ENCODE measurements around the gene PSMA7. TPM values are rescaled to one million over a fixed set of nuclear protein-coding genes. Genes with fewer than 3 reads are reported as not detected.
"Not testable (repeated sequence)": the region's sequence is repeated elsewhere in the genome, so short reads cannot be mapped to it uniquely, and the experiment has no call there.

Gene PSMA7
- polyA plus RNA-seq, 3 donors: 185 to 211 (median 193) TPM

DNA sequence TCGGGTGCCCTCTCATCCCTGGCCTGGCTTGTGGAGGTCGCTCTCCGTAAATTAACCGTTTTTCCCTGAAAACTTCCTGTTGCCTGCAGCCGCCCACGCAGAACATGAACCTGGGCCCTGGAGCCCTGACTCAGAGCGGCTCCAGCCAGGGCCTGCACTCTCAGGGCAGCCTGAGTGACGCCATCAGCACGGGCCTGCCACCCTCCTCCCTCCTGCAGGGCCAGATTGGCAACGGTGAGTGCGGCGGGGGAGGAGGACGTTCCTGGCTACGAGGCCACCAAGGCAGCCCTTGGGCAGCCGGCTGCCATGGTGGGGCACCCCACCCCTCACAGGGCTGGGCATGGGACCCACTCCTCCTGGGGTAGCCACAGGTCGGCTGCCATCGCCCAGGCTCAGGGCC is 18.2 kb upstream of the PSMA7 start:
- no peak for DNase-seq (ENCODE audit: extremely low read depth in 1 of 11, low read depth in 9 of 11, low spot score in 4 of 11)

GRCh38 chr20:62160876-62161275 is 17.7 kb upstream of the PSMA7 start:
- no peak for DNase-seq (ENCODE audit: extremely low read depth in 1 of 11, low read depth in 9 of 11, low spot score in 4 of 11)

- no peak for DNase-seq (ENCODE audit: extremely low read depth in 1 of 11, low read depth in 9 of 11, low spot score in 4 of 11)
Measured at GRCh38 chr20:62160253-62160652, 17.1 kb upstream of the PSMA7 start.

- DNase-seq (ENCODE audit: extremely low read depth in 1 of 11, low read depth in 9 of 11, low spot score in 4 of 11): no peak
Measured at GRCh38 chr20:62159839-62160238, 16.6 kb upstream of the PSMA7 start.

DNA sequence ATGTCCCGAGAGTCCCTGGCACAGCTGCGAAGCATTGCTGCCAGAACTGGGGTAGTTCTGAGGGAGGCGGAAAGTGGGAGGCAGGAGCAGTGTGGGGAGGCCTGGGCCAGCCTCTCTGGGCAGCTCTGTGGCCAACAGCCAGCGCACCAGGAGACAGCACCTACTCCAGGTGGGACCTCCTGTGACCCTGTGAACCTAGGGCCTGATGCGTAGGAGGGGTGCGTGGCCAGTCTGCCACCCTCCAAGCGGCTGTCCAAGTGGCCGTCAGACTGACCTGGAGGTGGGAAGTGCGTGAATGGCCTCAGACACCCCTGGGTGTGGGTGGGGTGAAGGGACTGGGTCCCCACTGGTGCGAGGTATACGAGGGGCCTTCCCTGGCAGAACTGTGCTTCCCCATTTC is 15.9 kb upstream of the PSMA7 start:
- DNase-seq (ENCODE audit: extremely low read depth in 1 of 11, low read depth in 9 of 11, low spot score in 4 of 11): no peak

DNA sequence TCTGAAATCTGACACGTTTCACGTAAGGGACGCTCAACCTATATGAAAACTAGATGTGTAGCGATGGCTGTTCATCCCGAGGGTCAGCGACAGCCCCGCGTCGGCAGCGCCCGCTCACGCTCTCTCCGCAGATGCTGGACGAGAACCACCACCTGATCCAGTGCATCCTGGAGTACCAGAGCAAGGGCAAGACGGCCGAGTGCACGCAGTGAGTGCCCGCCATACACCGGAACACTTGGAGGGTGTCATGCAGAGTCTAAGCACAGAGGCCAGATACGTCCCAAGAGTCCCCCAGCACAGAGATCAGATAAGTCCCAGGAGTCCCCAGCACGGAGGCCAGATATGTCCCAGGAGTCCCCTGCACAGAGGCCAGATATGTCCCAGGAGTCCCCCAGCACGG is 15.3 kb upstream of the PSMA7 start:
- no peak for DNase-seq (ENCODE audit: extremely low read depth in 1 of 11, low read depth in 9 of 11, low spot score in 4 of 11)

- DNase-seq (ENCODE audit: extremely low read depth in 1 of 11, low read depth in 9 of 11, low spot score in 4 of 11): no peak
Measured at GRCh38 chr20:62158088-62158400, 14.8 kb upstream of the PSMA7 start.

GRCh38 chr20:62157387-62158087 is 14.3 kb upstream of the PSMA7 start:
- no peak for DNase-seq (ENCODE audit: extremely low read depth in 1 of 11, low read depth in 9 of 11, low spot score in 4 of 11)

DNA sequence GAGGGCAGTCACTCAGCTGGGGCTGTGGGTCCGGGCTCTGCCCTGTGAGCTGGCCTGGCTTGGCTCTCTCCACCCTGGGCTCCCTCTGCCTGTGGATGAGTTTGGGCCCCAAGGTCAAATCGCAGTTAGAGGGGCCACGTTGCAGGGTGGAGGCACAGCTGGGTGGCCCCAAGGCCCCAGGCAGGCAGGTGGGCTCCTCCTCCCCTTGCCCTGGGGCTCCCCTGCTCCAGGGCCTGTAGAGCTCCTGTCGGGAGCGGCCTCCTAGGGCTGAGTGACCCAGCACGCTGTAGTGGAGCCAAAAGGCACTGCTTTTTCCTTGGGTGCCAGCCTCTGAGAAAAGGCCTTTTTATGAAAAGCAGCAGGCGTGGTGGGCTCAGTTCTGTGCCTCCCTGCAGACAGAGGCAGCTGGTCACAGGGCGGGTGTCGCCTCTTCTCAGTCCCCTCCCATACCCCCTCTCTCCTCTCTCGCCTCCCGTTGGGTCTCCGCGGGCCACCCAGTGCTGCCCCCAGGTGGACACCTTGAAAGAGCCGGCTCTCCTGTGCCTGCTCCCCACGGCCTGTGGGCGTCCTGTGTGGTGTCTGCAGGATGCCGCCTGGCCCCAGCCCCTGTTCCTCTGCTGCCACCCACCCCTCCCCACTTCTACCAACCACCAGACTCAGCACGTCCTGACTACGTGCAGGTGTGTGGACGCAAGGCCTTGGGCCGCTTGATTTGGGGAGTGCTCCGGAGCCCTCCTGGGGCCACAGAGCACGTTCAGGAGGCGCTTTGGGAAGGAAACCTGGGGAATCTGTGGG is 13.6 kb upstream of the PSMA7 start:
- peak in 3 of 11 donors; percentile 30 to 48 (median 37) for DNase-seq (ENCODE audit: extremely low read depth in 1 of 11, low read depth in 9 of 11, low spot score in 4 of 11)

DNA sequence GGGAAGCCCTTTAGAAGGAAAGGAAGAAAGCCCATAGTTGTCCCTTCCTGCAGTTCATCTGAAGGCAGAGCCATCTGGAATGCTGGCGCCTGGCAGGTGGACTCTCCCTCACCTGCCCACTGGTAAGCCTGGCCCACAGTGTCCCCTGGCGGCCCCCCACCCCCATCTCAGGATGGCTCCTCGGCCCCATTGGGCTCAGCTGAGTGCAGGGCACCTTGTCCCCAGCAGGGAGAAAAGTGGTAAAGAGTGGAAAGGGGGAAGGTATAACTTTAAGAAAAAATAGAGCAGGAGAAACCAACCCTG is 13.0 kb upstream of the PSMA7 start:
- DNase-seq (ENCODE audit: extremely low read depth in 1 of 11, low read depth in 9 of 11, low spot score in 4 of 11): no peak

- DNase-seq (ENCODE audit: extremely low read depth in 1 of 11, low read depth in 9 of 11, low spot score in 4 of 11): no peak
Measured at GRCh38 chr20:62155428-62156253, 12.4 kb upstream of the PSMA7 start.

GRCh38 chr20:62151835-62152364 is 8.7 kb upstream of the PSMA7 start:
- no peak for DNase-seq (ENCODE audit: extremely low read depth in 1 of 11, low read depth in 9 of 11, low spot score in 4 of 11)

- no peak for DNase-seq (ENCODE audit: extremely low read depth in 1 of 11, low read depth in 9 of 11, low spot score in 4 of 11)
Measured at GRCh38 chr20:62151225-62151624, 8.0 kb upstream of the PSMA7 start.

GRCh38 chr20:62150310-62150575 is 7.0 kb upstream of the PSMA7 start:
- no peak for DNase-seq (ENCODE audit: extremely low read depth in 1 of 11, low read depth in 9 of 11, low spot score in 4 of 11)

- DNase-seq (ENCODE audit: extremely low read depth in 1 of 11, low read depth in 9 of 11, low spot score in 4 of 11): no peak
Measured at GRCh38 chr20:62149532-62150309, 6.5 kb upstream of the PSMA7 start.

- no peak for DNase-seq (ENCODE audit: extremely low read depth in 1 of 11, low read depth in 9 of 11, low spot score in 4 of 11)
Measured at GRCh38 chr20:62148908-62149314, 5.7 kb upstream of the PSMA7 start.

DNA sequence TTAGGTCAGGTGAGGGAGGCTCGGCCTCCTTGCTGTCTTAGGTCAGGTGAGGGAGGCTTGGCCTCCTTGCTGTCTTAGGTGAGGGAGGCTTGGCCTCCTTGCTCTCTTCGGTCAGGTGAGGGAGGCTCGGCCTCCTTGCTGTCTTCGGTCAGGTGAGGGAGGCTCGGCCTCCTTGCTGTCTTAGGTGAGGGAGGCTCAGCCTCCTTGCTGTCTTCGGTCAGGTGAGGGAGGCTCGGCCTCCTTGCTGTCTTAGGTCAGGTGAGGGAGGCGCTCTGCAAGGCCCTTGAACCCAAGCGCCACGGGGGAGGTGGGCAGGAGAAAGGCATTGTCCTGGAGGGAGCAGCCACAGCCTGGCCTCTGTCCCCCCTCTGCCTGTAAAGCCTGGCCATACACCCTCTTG is 5.2 kb upstream of the PSMA7 start:
- not testable (repeated sequence) for DNase-seq (ENCODE audit: extremely low read depth in 1 of 11, low read depth in 9 of 11, low spot score in 4 of 11)

DNA sequence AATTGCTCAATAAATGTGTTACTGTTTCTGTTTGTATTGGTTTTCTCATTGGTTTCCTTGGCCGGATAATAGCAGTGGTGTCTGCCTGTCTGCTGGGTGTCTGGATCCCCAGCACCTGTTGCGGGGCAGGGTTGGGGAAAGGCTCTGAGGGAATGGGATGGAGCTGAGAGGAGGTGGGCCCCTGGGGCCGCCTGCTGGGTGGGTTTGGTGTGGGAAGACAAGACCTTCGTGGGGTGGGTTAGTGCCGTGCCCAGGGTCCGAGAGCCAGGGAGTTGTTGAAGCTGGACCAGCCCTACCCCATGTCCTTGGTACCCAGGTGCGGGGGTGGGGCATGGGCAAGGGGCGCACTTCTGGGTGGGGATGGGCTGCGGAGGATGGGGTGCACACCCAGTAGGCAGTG is 4.3 kb upstream of the PSMA7 start:
- DNase-seq (ENCODE audit: extremely low read depth in 1 of 11, low read depth in 9 of 11, low spot score in 4 of 11): no peak

DNA sequence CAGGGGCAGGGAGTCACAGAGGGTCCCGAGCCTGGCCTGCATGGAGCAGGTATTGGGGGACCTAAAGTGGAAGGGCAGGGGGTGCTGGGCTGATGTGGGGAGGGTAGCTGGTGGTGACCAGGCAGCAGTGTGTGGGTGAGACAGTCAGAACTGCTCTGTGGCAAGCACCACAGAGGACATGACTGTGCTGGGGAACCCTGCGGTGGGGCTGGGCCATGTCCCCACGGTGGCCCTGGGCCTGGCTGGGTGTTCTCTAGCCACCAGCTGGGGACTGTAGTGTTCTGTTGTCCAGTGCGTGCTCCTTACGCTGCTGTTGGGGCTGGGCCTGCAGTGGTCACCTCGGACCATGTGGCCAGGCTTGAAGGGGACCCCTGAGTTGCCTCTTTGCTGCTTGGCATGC is 3.9 kb upstream of the PSMA7 start:
- DNase-seq (ENCODE audit: extremely low read depth in 1 of 11, low read depth in 9 of 11, low spot score in 4 of 11): no peak
